Cerebellar nuclear complex (tissue), 1 donor: ENCODE results near the gene KCNK10.

ENCODE experiments used
- DNase-seq, 2 experiments: peaks; one replicate each; lab custom pipeline; 2025; lab: John Stamatoyannopoulos, UW

KCNK10 gene

GRCh38 chr14:88225721-88226120, 97.3 kb downstream of the KCNK10 start:
- DNase-seq = peak in 1 of 2 experiments; percentile 35

- peak in 1 of 2 experiments; percentile 28 for DNase-seq
These were observed 104.8 kb downstream of the KCNK10 start for GRCh38 chr14:88218119-88218915.

GRCh38 chr14:88212691-88213090, 110.4 kb downstream of the KCNK10 start:
- no peak for DNase-seq

- no peak for DNase-seq
These were observed 112.6 kb downstream of the KCNK10 start for GRCh38 chr14:88210426-88210825.

GRCh38 chr14:88209273-88209672, 113.8 kb downstream of the KCNK10 start:
- DNase-seq = no peak

GRCh38 chr14:88208858-88209257, 114.2 kb downstream of the KCNK10 start:
- DNase-seq = no peak

GRCh38 chr14:88204221-88204620, 118.8 kb downstream of the KCNK10 start:
- no peak for DNase-seq

GRCh38 chr14:88203291-88203690, 119.8 kb downstream of the KCNK10 start:
- DNase-seq = no peak

- DNase-seq = no peak
These were observed 120.8 kb downstream of the KCNK10 start for GRCh38 chr14:88202286-88202685.

GRCh38 chr14:88201851-88202250, 121.2 kb downstream of the KCNK10 start:
- DNase-seq = no peak

- no peak for DNase-seq
These were observed 123.2 kb downstream of the KCNK10 start for GRCh38 chr14:88199882-88200281.

- no peak for DNase-seq
These were observed 124.6 kb downstream of the KCNK10 start for GRCh38 chr14:88198446-88198845.

GRCh38 chr14:88196925-88197324, 126.1 kb downstream of the KCNK10 start:
- no peak for DNase-seq

GRCh38 chr14:88196116-88196890, 126.8 kb downstream of the KCNK10 start:
- no peak for DNase-seq

GRCh38 chr14:88195676-88196075, 127.4 kb downstream of the KCNK10 start:
- no peak for DNase-seq

- DNase-seq = no peak
These were observed 128.5 kb downstream of the KCNK10 start for GRCh38 chr14:88194531-88194930.

- no peak for DNase-seq
These were observed 131.5 kb downstream of the KCNK10 start for GRCh38 chr14:88191605-88192004.

- DNase-seq = peak; percentile 40 to 86
These were observed 133.5 kb downstream of the KCNK10 start for GRCh38 chr14:88189417-88190191.

- peak in 1 of 2 experiments; percentile 72 for DNase-seq
These were observed 134.2 kb downstream of the KCNK10 start for GRCh38 chr14:88188745-88189416.

GRCh38 chr14:88185843-88186242, 137.2 kb downstream of the KCNK10 start:
- no peak for DNase-seq

- DNase-seq = no peak
These were observed 138.1 kb downstream of the KCNK10 start for GRCh38 chr14:88184956-88185355.

GRCh38 chr14:88181072-88181471, 142.0 kb downstream of the KCNK10 start:
- no peak for DNase-seq
